ENCODE data around the gene MED15. TPM values are rescaled to one million over a fixed set of nuclear protein-coding genes. Genes with fewer than 3 reads are reported as not detected.
A peak's percentile ranks its signal among the peaks of the same experiment; 100 is the strongest.

The MED15 gene
- total and polyA plus RNA-seq, 2 experiments from 2014 or later: 29.2 to 43.5 TPM

GRCh38 chr22:20549232-20549841, 41.9 kb downstream of the MED15 start (continued):
- no peak for TF ChIP-seq CTCF (conservative IDR thresholded peaks at IDR 0.05; ENCODE audit: low read depth in 2 of 2)
- TF ChIP-seq EZH2 (IDR thresholded peaks at IDR 0.05; ENCODE audit: low read depth, unreplicated experiment): no peak
- no peak for TF ChIP-seq CREB1 (CRISPR knock-in tag; IDR thresholded peaks at IDR 0.05; ENCODE audit: low read depth)
- TF ChIP-seq REST (IDR thresholded peaks at IDR 0.05; ENCODE audit: unreplicated experiment): no peak
- no peak for TF ChIP-seq EZH2phosphoT487 (IDR thresholded peaks at IDR 0.05; ENCODE audit: unreplicated experiment)
- TF ChIP-seq JUNB (IDR thresholded peaks at IDR 0.05; ENCODE audit: unreplicated experiment): no peak
- no peak for TF ChIP-seq NANOG (IDR thresholded peaks at IDR 0.05; ENCODE audit: borderline replicate concordance)
- TF ChIP-seq STAT1 (IDR thresholded peaks at IDR 0.05; ENCODE audit: unreplicated experiment): no peak

GRCh38 chr22:20550057-20550817, 42.8 kb downstream of the MED15 start:
- H3K4me2 ChIP-seq: 0 out of 2 replicates have a peak overlapping the region, but pooled peaks have one; percentile 26
- peak overlapping the region; percentile 59; the same call in 1 of the 2 replicates for H3K27ac ChIP-seq (ENCODE audit: low read depth)
- H3F3A ChIP-seq (replicated peaks; ENCODE audit: low read depth): no peaks in the 10 kb centered on the region
- H4K20me1 ChIP-seq (replicated peaks; ENCODE audit: insufficient read depth): peaks cover 15% of the 10 kb centered on the region
- H3K9me3 Mint-ChIP-seq: no peaks in the 10 kb centered on the region
- H3K4me1 Mint-ChIP-seq: peaks cover 33% of the 10 kb centered on the region
- no peaks in the 10 kb centered on the region for H3K36me3 ChIP-seq (ENCODE audit: insufficient read depth)
- H3K4me1 ChIP-seq (ENCODE audit: insufficient read depth): peaks cover 4% of the 10 kb centered on the region; the same call in 1 of the 2 replicates
- peaks cover 11% of the 10 kb centered on the region for H3K27me3 Mint-ChIP-seq (ENCODE audit: insufficient read depth, low read depth, poor library complexity)
- H3K4me3 Mint-ChIP-seq: no peak overlapping the region
- peaks cover 14% of the 10 kb centered on the region for H3K36me3 Mint-ChIP-seq (ENCODE audit: low read depth)
- ATAC-seq (no peak), DNase-seq (ENCODE audit: low spot score) (no peak)
- no peak overlapping the region for H3K4me3 ChIP-seq
- no peak overlapping the region for H2AFZ ChIP-seq
- peaks cover 49% of the 10 kb centered on the region for H3K79me2 ChIP-seq (replicated peaks; ENCODE audit: insufficient read depth)
- no peaks in the 10 kb centered on the region for H3K9me2 ChIP-seq (ENCODE audit: insufficient read depth)
- H3K27me3 ChIP-seq (ENCODE audit: insufficient read depth): no peaks in the 10 kb centered on the region
- peak overlapping the region; percentile 82; the same call in 1 of the 2 replicates for H3K27ac Mint-ChIP-seq
- TF ChIP-seq POLR2AphosphoS5 (IDR thresholded peaks at IDR 0.05; ENCODE audit: low read depth): no peak
- no peak for TF ChIP-seq CTCF (conservative IDR thresholded peaks at IDR 0.05; ENCODE audit: low read depth in 2 of 2)
